Umbilical cord (tissue), 2 donors: ENCODE results near the gene RBM20. TPM values are rescaled to one million over a fixed set of nuclear protein-coding genes. Genes with fewer than 3 reads are reported as not detected.
"Not testable (repeated sequence)": the region's sequence is repeated elsewhere in the genome, so short reads cannot be mapped to it uniquely, and the experiment has no call there.

Source experiments
- DNase-seq: peaks from one replicate; pipeline ENCODE4 v3.0.0-alpha.2; 2015; ENCODE audit warnings: low spot score
- total RNA-seq: library from RNA; depleted of rRNA; stranded (reverse); fragments of >200 nt; gene quantifications from one replicate; pipeline ENCODE4 v1.2.3, GENCODE V29; 2014; ENCODE audit warnings: low replicate concordance; ENCODE audit not compliant: insufficient read depth

Gene RBM20
- total RNA-seq, 1 donor from 2014 or later, result 2.2 TPM

- no peak for DNase-seq
These were observed 118.7 kb downstream of the RBM20 start for GRCh38 chr10:110762849-110763211.

GRCh38 chr10:110764378-110764777 is 120.2 kb downstream of the RBM20 start:
- DNase-seq, result no peak

DNA sequence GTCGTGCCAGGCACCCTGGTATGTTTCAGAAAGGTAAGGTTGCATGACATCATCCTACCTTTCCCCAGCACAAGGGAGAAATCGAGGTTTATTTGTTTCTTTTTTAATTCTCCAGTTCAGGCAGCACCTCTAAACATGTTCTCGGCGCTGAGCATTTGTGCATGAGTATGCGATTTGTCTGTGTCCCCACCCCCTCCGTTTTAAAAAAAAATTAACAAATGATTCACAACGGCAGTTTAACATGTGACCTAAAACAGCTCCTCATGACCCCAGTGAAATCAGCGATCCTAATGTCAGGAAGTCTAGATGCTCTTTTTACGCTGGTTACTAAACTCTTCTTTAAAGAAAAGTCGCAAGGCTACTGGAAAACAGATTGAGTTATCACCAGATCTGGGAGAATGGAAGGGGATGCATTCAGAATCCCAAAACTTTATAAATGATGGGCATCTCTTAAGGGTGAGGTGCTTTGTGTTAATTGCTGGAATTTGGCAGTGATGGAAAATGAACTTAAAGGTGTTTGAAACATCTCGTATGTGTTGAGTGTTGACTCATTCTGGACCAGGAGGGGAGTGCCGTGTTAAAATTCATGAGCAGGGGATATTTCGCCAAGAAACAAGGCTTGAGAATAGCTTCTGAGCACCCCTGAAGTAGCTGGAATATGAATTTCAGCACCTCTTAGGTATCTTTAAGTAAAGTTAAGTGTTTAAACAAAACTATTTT is 120.8 kb downstream of the RBM20 start:
- no peak for DNase-seq

GRCh38 chr10:110765513-110766319 is 121.6 kb downstream of the RBM20 start:
- DNase-seq, result no peak

GRCh38 chr10:110767601-110768000 is 123.5 kb downstream of the RBM20 start:
- not testable (repeated sequence) for DNase-seq

- DNase-seq, result no peak
These were observed 126.1 kb downstream of the RBM20 start for GRCh38 chr10:110770243-110770642.

GRCh38 chr10:110771486-110771885 is 127.3 kb downstream of the RBM20 start:
- no peak for DNase-seq

- no peak for DNase-seq
These were observed 127.9 kb downstream of the RBM20 start for GRCh38 chr10:110771991-110772390.

DNA sequence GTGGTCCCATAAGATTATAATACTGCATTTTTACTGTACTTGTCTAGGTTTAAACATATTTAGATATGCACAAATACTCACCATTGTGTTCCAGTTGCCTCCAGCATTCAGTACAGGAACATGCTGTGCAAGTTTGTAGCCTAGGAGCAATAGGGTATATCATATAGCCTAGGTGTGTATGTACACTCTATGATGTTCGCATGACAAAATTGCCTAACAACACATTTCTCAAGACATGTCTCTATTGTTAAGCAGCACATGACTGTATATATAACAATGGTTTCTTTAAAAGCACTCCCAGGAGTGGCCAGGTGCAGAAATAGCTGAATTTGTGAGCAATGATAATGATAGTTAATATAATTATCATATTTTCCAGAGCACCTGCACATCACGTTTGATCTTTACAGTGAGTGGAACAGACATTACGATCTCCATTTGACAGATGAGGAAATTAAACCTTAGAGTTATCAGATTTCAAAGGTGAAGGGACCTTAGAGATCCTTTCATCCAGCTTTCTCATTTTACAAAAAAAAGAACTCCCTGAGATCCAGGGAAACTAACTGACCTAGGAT is 128.4 kb downstream of the RBM20 start:
- DNase-seq, result no peak

DNA sequence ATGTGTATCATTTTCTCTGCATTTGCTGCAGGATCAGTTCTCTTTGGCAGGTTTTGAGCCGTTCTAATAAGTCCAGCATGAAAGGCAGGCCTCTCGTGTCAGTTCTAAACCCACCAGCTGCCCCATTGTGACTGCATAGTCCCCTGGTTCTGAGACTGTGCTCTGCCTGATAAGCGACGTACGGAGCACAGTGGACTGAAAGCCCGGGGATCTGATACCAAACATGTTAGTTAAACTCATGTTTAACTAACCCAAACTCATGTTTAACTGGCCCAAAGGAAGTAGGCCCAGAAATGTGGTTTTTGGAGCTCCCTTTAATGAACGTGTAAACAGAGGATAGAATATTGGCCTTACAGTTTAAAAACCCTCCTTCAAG is 129.5 kb downstream of the RBM20 start:
- no peak for DNase-seq

GRCh38 chr10:110774069-110775019 is 130.2 kb downstream of the RBM20 start:
- no peak for DNase-seq

GRCh38 chr10:110775020-110775375 is 130.9 kb downstream of the RBM20 start:
- DNase-seq, result no peak

- no peak for DNase-seq
These were observed 131.3 kb downstream of the RBM20 start for GRCh38 chr10:110775406-110775805.

DNA sequence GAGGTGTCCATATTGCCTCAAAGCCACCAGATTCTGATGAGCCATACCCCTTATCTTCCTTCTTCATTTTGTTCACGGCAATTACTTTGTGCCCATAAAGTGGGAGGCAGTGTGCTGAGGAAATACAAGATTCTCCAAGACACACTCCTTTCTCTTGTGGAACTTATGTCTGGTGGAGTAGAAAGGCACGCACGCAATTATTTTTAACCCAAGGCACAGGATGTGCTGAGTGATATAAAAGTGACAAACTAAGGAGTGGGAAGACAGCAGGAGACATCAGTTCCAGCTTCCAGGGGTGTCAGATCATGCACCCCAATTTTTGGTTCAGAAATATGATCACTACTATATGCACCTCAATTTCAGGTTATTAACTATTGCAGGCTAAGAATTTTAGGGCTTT is 132.9 kb downstream of the RBM20 start:
- no peak for DNase-seq

- DNase-seq, result no peak
These were observed 133.5 kb downstream of the RBM20 start for GRCh38 chr10:110777661-110778060.

GRCh38 chr10:110778211-110778610 is 134.1 kb downstream of the RBM20 start:
- DNase-seq, result no peak

GRCh38 chr10:110779489-110779888 is 135.4 kb downstream of the RBM20 start:
- no peak for DNase-seq

- DNase-seq, result no peak
These were observed 136.6 kb downstream of the RBM20 start for GRCh38 chr10:110780704-110781103.

GRCh38 chr10:110781139-110781538 is 137.0 kb downstream of the RBM20 start:
- no peak for DNase-seq

DNA sequence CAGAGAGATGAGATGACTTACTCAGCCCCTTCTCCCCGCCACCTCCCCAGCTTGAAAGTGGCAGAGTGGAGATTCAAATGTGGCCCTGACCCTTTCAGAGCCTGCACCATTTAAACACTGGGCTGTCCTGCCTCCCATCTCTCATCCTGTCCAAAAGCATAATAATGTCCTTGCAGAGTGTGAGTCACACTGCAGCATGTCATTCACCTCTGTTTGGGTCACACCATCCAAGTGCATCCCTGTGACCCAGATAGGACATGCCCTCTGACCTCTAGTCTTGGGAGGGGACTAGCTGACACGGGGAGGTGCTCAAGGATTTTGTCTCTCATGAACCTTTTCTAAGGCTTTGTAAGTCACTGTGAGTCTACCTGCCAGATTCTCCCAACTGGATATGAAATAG is 138.5 kb downstream of the RBM20 start:
- DNase-seq, result no peak

DNA sequence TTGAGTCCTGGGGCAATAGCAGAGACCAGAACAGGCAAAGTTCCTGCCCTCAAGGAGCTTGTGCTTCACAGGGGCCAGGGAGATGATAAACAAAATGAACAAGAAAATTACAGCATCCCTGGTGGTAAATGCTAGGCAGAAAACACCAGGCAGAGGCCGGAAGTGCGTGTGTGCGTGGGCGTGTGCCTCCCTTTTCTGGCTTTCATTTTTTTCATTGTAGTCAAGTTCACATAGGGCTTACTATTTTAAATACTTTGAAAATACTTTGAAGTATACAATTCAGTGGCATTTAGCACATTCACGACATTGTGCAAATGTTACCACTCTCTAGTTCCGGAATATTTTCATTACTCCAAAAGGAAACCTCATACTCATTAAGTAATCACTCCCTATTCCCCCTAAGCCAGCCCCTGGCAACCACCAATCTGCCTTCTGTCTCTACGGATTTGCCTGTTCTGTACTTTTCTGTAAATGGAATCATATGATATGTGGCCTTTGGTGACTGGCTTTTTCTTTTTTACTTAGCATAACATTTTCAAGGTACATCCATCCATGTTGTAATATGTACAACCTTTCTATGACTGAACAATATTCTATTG is 139.5 kb downstream of the RBM20 start:
- DNase-seq, result no peak
